GM12873 (cell line): ENCODE measurements around the gene AKR1C4.

Source experiments
- CTCF ChIP-seq: IDR thresholded peaks from 2 replicates; pipeline ENCODE4 v1.5.1; 2012; ENCODE audit warnings: low read depth, mild to moderate bottlenecking, moderate library complexity, low read length, control low read depth; ENCODE audit not compliant: insufficient read depth; ENCODE audit errors: missing control alignments

Gene AKR1C4

GRCh38 chr10:5243521-5243987 is 46.9 kb downstream of the AKR1C4 start:
- no peak for TF ChIP-seq CTCF

- no peak for TF ChIP-seq CTCF
Measured at GRCh38 chr10:5252177-5253037, 55.8 kb downstream of the AKR1C4 start.

- TF ChIP-seq CTCF: no peak
Measured at GRCh38 chr10:5254488-5254887, 57.9 kb downstream of the AKR1C4 start.

- no peak for TF ChIP-seq CTCF
Measured at GRCh38 chr10:5259132-5259951, 62.7 kb downstream of the AKR1C4 start.

GRCh38 chr10:5259952-5260578 is 63.4 kb downstream of the AKR1C4 start:
- TF ChIP-seq CTCF: no peak

GRCh38 chr10:5260828-5261227 is 64.2 kb downstream of the AKR1C4 start:
- TF ChIP-seq CTCF: no peak

GRCh38 chr10:5265139-5265538 is 68.5 kb downstream of the AKR1C4 start:
- TF ChIP-seq CTCF: no peak
